PC-9 (cell line): ENCODE measurements around the gene CYBA. TPM values are rescaled to one million over a fixed set of nuclear protein-coding genes. Genes with fewer than 3 reads are reported as not detected.

ENCODE experiments used
- BruUV-seq: library from RNA; stranded (reverse); fragments of 400-500 nt; replicated peaks from 2 replicates; lab custom pipeline; 2021; lab: Mats Ljungman, UMichigan
- CTCF ChIA-PET: fragments of 300-600 bp; sonication (Branson Sonifier 250); formaldehyde crosslinking; loops from one replicate; lab custom pipeline; 2022; ENCODE audit warnings: antibody characterized with exemption; lab: Charles Lee
- POLR2A ChIA-PET: fragments of 300-600 bp; sonication (Branson Sonifier 250); formaldehyde crosslinking; loops from one replicate; lab custom pipeline; 2022; ENCODE audit warnings: antibody characterized with exemption; ENCODE audit not compliant: unreplicated experiment; lab: Charles Lee
- DNase-seq, 2 experiments: peaks; one replicate each; pipeline versions ENCODE4 v3.0.0 to v3.0.0-alpha.2; 2015 to 2022; ENCODE audit warnings: mixed read lengths in 1 of 2
- H2AFZ ChIP-seq: fragments of 200-600 bp; sonication (generic); 2 replicates; pipeline ENCODE4 v1.8.1; 2017; ENCODE audit warnings: antibody characterized with exemption
- H3F3A ChIP-seq: fragments of 200-600 bp; sonication (generic); 2 replicates; pipeline ENCODE4 v1.8.1; 2017; ENCODE audit warnings: antibody characterized with exemption, mild to moderate bottlenecking, low read depth; ENCODE audit not compliant: insufficient read depth
- H3K27ac ChIP-seq: fragments of 200-600 bp; sonication (generic); 2 replicates; pipeline ENCODE4 v1.6.1; 2016; ENCODE audit warnings: mixed run types
- H3K27me3 ChIP-seq: fragments of 200-600 bp; sonication (generic); 2 replicates; pipeline ENCODE4 v1.6.1; 2016; ENCODE audit warnings: low read depth, mixed run types; ENCODE audit not compliant: insufficient read depth
- H3K36me3 ChIP-seq: fragments of 200-600 bp; sonication (generic); 2 replicates; pipeline ENCODE4 v1.6.1; 2016; ENCODE audit warnings: low read depth, mixed run types
- H3K4me1 ChIP-seq: fragments of 200-600 bp; sonication (generic); replicated peaks from 2 replicates; pipeline ENCODE4 v1.6.1; 2016; ENCODE audit warnings: mixed run types; ENCODE audit not compliant: insufficient read depth
- H3K4me2 ChIP-seq: fragments of 200-600 bp; sonication (generic); 2 replicates; pipeline ENCODE4 v1.6.1; 2017; ENCODE audit warnings: mixed run types
- H3K4me3 ChIP-seq: fragments of 200-600 bp; sonication (generic); 2 replicates; pipeline ENCODE4 v1.6.1; 2016; ENCODE audit warnings: mixed run types
- H3K79me2 ChIP-seq: fragments of 200-600 bp; sonication (generic); 2 replicates; pipeline ENCODE4 v1.6.1; 2017; ENCODE audit warnings: low read depth, mixed run types
- H3K9me2 ChIP-seq: fragments of 200-600 bp; sonication (generic); 2 replicates; pipeline ENCODE4 v1.8.1; 2017; ENCODE audit warnings: mild to moderate bottlenecking; ENCODE audit not compliant: insufficient read depth
- H3K9me3 ChIP-seq: fragments of 200-600 bp; sonication (generic); 2 replicates; pipeline ENCODE4 v1.8.1; 2016; ENCODE audit warnings: low read depth; ENCODE audit not compliant: insufficient read depth
- H4K20me1 ChIP-seq: fragments of 200-600 bp; sonication (generic); 2 replicates; pipeline ENCODE4 v1.8.1; 2017; ENCODE audit not compliant: insufficient read depth
- EZH2 ChIP-seq: fragments of 200-600 bp; sonication (generic); IDR thresholded peaks from 2 replicates; pipeline ENCODE4 v1.8.0; 2017; ENCODE audit warnings: antibody characterized with exemption, low read depth
- intact Hi-C: fragments of 100-400 bp; cut with micrococcal nuclease; formaldehyde crosslinking; loops from one replicate; pipeline ENCODE4 v1.10.0; 2022; ENCODE audit not compliant: unreplicated experiment
- total RNA-seq: library from RNA; stranded (reverse); gene quantifications from 2 replicates; pipeline ENCODE4 v1.2.3, GENCODE V29; 2021
- TF ChIP-seq, protein P1 (sequence below): fragments of 200-600 bp; sonication (generic); conservative IDR thresholded peaks from 2 replicates; pipeline ENCODE4 v1.6.1; 2017; ENCODE audit warnings: mixed run types, antibody characterized with exemption, mild to moderate bottlenecking, moderate library complexity

The CYBA gene
- total RNA-seq, 1 experiment from 2014 or later, result 8.0 TPM

DNA sequence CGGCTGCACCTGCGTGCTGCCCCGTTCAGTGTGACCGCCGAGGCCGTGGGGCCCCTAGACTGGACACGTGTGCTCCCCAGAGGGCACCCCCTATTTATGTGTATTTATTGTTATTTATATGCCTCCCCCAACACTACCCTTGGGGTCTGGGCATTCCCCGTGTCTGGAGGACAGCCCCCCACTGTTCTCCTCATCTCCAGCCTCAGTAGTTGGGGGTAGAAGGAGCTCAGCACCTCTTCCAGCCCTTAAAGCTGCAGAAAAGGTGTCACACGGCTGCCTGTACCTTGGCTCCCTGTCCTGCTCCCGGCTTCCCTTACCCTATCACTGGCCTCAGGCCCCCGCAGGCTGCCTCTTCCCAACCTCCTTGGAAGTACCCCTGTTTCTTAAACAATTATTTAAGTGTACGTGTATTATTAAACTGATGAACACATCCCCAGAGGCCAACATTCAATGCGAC, 10.8 kb downstream of the CYBA start:
- Histone ChIP-seq H3K4me1 (no peaks in the 10 kb centered on the region), H4K20me1 (no peaks in the 10 kb centered on the region), H3K4me2 (no peak overlapping the region), H3K79me2 (no peaks in the 10 kb centered on the region), H3K27ac (no peak overlapping the region), H3K27me3 (0 out of 2 replicates have a peak, but pooled peaks cover 1% of the 10 kb centered on the region), H3K4me3 (no peak overlapping the region), H3K9me2 (no peaks in the 10 kb centered on the region), H2AFZ (no peak overlapping the region), H3K36me3 (no peaks in the 10 kb centered on the region), H3F3A (peaks cover 6% of the 10 kb centered on the region; the same call in 1 of the 2 replicates), H3K9me3 (no peaks in the 10 kb centered on the region)
- no peak for DNase-seq
- BruUV-seq, result no TSS peak
- ChIA-PET CTCF (no interaction called here), POLR2A (interaction anchor here (0.5 kb wide), 1 partner anchor 768 kb away, joined by 14 read pairs; no protein-coding TSS in a partner anchor)
- TF ChIP-seq EZH2, result no peak
- TF ChIP-seq, protein P1, sequence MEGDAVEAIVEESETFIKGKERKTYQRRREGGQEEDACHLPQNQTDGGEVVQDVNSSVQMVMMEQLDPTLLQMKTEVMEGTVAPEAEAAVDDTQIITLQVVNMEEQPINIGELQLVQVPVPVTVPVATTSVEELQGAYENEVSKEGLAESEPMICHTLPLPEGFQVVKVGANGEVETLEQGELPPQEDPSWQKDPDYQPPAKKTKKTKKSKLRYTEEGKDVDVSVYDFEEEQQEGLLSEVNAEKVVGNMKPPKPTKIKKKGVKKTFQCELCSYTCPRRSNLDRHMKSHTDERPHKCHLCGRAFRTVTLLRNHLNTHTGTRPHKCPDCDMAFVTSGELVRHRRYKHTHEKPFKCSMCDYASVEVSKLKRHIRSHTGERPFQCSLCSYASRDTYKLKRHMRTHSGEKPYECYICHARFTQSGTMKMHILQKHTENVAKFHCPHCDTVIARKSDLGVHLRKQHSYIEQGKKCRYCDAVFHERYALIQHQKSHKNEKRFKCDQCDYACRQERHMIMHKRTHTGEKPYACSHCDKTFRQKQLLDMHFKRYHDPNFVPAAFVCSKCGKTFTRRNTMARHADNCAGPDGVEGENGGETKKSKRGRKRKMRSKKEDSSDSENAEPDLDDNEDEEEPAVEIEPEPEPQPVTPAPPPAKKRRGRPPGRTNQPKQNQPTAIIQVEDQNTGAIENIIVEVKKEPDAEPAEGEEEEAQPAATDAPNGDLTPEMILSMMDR, result no peak
- intact Hi-C loops, result no loop called here

DNA sequence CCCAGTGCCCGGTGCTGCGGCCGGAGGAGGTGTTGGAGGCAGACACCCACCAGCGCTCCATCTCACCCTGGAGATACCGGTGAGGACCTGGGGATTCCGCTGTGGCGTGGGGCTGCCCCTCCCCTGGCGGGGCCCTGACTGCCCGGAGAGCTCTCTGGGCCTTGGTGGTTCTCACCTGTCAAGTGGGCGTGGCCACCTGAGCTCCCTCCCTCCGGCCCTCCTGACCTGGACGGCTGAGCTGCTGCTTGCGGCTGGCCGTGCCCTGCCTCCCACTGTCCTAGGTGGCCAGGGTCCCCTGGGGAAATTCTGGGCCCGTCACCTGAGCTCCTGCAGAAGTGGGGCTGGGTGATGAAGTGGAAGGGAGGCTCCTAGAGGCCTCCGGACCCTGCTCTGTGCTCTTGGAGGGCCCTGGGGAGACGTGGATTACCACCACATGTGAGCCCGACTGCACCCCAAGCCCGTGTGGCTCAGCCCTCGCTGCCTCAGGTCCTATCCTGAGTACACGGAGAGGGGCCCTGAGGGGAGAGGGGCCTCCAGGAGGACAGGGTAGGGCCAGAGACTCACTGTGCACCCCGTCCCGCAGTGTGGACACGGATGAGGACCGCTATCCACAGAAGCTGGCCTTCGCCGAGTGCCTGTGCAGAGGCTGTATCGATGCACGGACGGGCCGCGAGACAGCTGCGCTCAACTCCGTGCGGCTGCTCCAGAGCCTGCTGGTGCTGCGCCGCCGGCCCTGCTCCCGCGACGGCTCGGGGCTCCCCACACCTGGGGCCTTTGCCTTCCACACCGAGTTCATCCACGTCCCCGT, 11.4 kb downstream of the CYBA start:
- Histone ChIP-seq H3K9me3 (no peaks in the 10 kb centered on the region), H3K4me2 (no peak overlapping the region), H3K4me3 (no peak overlapping the region), H3K27ac (no peak overlapping the region), H3K36me3 (no peaks in the 10 kb centered on the region), H3K9me2 (no peaks in the 10 kb centered on the region), H3K79me2 (no peaks in the 10 kb centered on the region), H2AFZ (no peak overlapping the region), H3K4me1 (no peaks in the 10 kb centered on the region), H3K27me3 (no peaks in the 10 kb centered on the region), H4K20me1 (no peaks in the 10 kb centered on the region), H3F3A (peaks cover 5% of the 10 kb centered on the region; the same call in 1 of the 2 replicates)
- TF ChIP-seq, protein P1, result no peak
- no peak for TF ChIP-seq EZH2
- CTCF ChIA-PET, result no interaction called here
- intact Hi-C loops, result no loop called here
- POLR2A ChIA-PET, result no interaction called here
- BruUV-seq, result no TSS peak
- peak in 1 of 2 experiments; percentile 59 for DNase-seq

DNA sequence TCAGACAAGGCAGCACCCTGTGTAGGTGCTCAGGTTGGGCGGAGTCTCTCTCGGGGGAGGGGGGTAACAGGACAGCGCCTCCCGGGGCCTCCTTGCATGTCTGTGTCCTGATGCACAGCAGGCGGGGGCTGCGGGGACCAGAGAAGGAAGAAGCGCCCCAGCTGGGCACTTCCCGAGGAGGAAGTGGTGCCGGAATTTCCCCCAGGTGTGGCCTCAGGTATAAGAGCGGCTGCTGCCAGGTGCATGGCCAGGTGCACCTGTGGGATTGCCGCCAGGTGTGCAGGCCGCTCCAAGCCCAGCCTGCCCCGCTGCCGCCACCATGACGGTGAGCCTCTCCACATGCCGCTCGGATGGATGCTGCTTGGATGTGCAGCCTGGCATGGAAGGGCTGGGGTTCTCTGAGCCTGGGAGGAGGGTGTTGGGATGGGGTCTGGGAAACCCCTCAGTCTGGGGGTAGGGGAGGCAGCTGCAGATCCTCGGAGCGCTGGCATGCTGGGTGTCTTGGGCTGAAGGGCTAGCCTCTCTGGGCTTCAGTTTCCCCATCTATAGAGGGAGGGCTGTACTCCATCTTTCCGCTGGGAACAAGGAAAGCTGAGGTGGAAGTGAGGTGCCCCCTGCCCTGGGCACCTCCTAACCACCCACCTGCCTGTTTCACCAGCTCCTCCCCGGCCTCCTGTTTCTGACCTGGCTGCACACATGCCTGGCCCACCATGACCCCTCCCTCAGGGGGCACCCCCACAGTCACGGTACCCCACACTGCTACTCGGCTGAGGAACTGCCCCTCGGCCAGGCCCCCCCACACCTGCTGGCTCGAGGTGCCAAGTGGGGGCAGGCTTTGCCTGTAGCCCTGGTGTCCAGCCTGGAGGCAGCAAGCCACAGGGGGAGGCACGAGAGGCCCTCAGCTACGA, 12.3 kb downstream of the CYBA start, which contains the start of gene IL17C:
Gene IL17C, plus strand, starts transcription at position 250 of the 908 bp plus-strand sequence. Its CDS starts 70 bp downstream, at position 320.
- Histone ChIP-seq H3K27me3 (no peaks in the 10 kb centered on the region), H3K4me3 (no peak within 1 kb of the TSS), H4K20me1 (no peaks in the 10 kb centered on the region), H3K79me2 (no peaks in the 10 kb centered on the region), H3F3A (no peaks in the 10 kb centered on the region), H2AFZ (no peak within 1 kb of the TSS), H3K4me1 (no peaks in the 10 kb centered on the region), H3K36me3 (no peaks in the 10 kb centered on the region), H3K9me3 (no peaks in the 10 kb centered on the region), H3K27ac (no peak within 1 kb of the TSS), H3K4me2 (no peak within 1 kb of the TSS), H3K9me2 (no peaks in the 10 kb centered on the region)
- CTCF ChIA-PET, result no interaction called here
- peak; percentile 40 to 50 for DNase-seq
- TF ChIP-seq, protein P1, result no peak
- TF ChIP-seq EZH2, result no peak
- intact Hi-C loops, result no loop called here
- no TSS peak for BruUV-seq
- POLR2A ChIA-PET, result no interaction called here
